H7 (cell line): ENCODE results near the gene RAD51AP2. TPM values are rescaled to one million over a fixed set of nuclear protein-coding genes. Genes with fewer than 3 reads are reported as not detected.
"Not testable (repeated sequence)": the region's sequence is repeated elsewhere in the genome, so short reads cannot be mapped to it uniquely, and the experiment has no call there.

Source experiments
- DNase-seq: peaks from one replicate; pipeline ENCODE4 v3.0.0; 2012
- H3K27me3 ChIP-seq: 2 replicates; pipeline ENCODE4 v1.6.0; 2011; ENCODE audit warnings: mild to moderate bottlenecking, low read length; ENCODE audit not compliant: control insufficient read depth, insufficient read depth
- H3K36me3 ChIP-seq: replicated peaks from 2 replicates; pipeline ENCODE4 v1.5.1; 2011; ENCODE audit warnings: low read length; ENCODE audit not compliant: control insufficient read depth, insufficient read depth
- H3K4me3 ChIP-seq: 2 replicates; pipeline ENCODE4 v1.5.1; 2011; ENCODE audit warnings: low read depth, mild to moderate bottlenecking, control low read depth, low read length, moderate library complexity; ENCODE audit not compliant: insufficient read depth
- total RNA-seq: library from RNA; depleted of rRNA; stranded (reverse); fragments of >200 nt; shearing (Covaris generic); gene quantifications from 2 replicates; pipeline ENCODE4 v1.2.3, GENCODE V29; 2014; rRNA removed

RAD51AP2 gene
- 0.10 and 0.15 TPM in 2 replicates for total RNA-seq

- H3K27me3 ChIP-seq: no peaks in the 10 kb centered on the region
- peak; percentile 77 for DNase-seq
- H3K36me3 ChIP-seq: no peaks in the 10 kb centered on the region
- peak within 1 kb of the TSS; percentile 60 for H3K4me3 ChIP-seq
Measured at GRCh38 chr2:17518212-17519154, at the start of gene RAD51AP2. Gene RAD51AP2 (minus strand): TSS chr2:17518440. CDS start chr2:17518415, 25 bp downstream.

GRCh38 chr2:17565726-17566125, 47.5 kb upstream of the RAD51AP2 start:
- DNase-seq: not testable (repeated sequence)

GRCh38 chr2:17558878-17559277, 40.6 kb upstream of the RAD51AP2 start:
- Histone ChIP-seq H3K4me3 (no peak overlapping the region), H3K36me3 (no peaks in the 10 kb centered on the region), H3K27me3 (no peaks in the 10 kb centered on the region)
- peak; percentile 20 for DNase-seq

More at GRCh38 chr2:17565726-17566125, 47.5 kb upstream of the RAD51AP2 start:
- not testable (repeated sequence) for H3K36me3 ChIP-seq, H3K4me3 ChIP-seq, H3K27me3 ChIP-seq

- Histone ChIP-seq H3K27me3 (no peaks in the 10 kb centered on the region), H3K36me3 (no peaks in the 10 kb centered on the region), H3K4me3 (no peak overlapping the region)
- no peak for DNase-seq
Measured at GRCh38 chr2:17558053-17558452, 39.8 kb upstream of the RAD51AP2 start.

- Histone ChIP-seq H3K4me3 (no peak overlapping the region), H3K27me3 (no peaks in the 10 kb centered on the region), H3K36me3 (no peaks in the 10 kb centered on the region)
- peak; percentile 17 for DNase-seq
Measured at GRCh38 chr2:17557596-17557995, 39.4 kb upstream of the RAD51AP2 start.

GRCh38 chr2:17555150-17555549, 36.9 kb upstream of the RAD51AP2 start:
- DNase-seq: no peak
- Histone ChIP-seq H3K4me3 (no peak overlapping the region), H3K36me3 (no peaks in the 10 kb centered on the region), H3K27me3 (no peaks in the 10 kb centered on the region)

GRCh38 chr2:17550907-17551306, 32.7 kb upstream of the RAD51AP2 start:
- Histone ChIP-seq H3K27me3 (no peaks in the 10 kb centered on the region), H3K36me3 (no peaks in the 10 kb centered on the region), H3K4me3 (no peak overlapping the region)
- DNase-seq: no peak

- Histone ChIP-seq H3K36me3 (no peaks in the 10 kb centered on the region), H3K4me3 (no peak overlapping the region), H3K27me3 (no peaks in the 10 kb centered on the region)
- no peak for DNase-seq
Measured at GRCh38 chr2:17547737-17548136, 29.5 kb upstream of the RAD51AP2 start.

GRCh38 chr2:17547237-17547636, 29.0 kb upstream of the RAD51AP2 start:
- no peaks in the 10 kb centered on the region for H3K27me3 ChIP-seq
- H3K36me3 ChIP-seq: no peaks in the 10 kb centered on the region
- H3K4me3 ChIP-seq: no peak overlapping the region
- no peak for DNase-seq

GRCh38 chr2:17545680-17546613, 27.7 kb upstream of the RAD51AP2 start:
- Histone ChIP-seq H3K4me3 (no peak overlapping the region), H3K36me3 (no peaks in the 10 kb centered on the region)
- no peak for DNase-seq

GRCh38 chr2:17544256-17544655, 26.0 kb upstream of the RAD51AP2 start:
- H3K36me3 ChIP-seq: no peaks in the 10 kb centered on the region
- no peak for DNase-seq
- H3K27me3 ChIP-seq: no peaks in the 10 kb centered on the region
- no peak overlapping the region for H3K4me3 ChIP-seq

More at GRCh38 chr2:17545680-17546613, 27.7 kb upstream of the RAD51AP2 start:
- no peaks in the 10 kb centered on the region for H3K27me3 ChIP-seq

- DNase-seq: peak; percentile 16
- Histone ChIP-seq H3K27me3 (no peaks in the 10 kb centered on the region), H3K4me3 (peak overlapping the region; percentile 20; the same call in 1 of the 2 replicates), H3K36me3 (no peaks in the 10 kb centered on the region)
Measured at GRCh38 chr2:17543848-17544247, 25.6 kb upstream of the RAD51AP2 start.

- no peaks in the 10 kb centered on the region for H3K36me3 ChIP-seq
- no peaks in the 10 kb centered on the region; the same call in 1 of the 2 replicates for H3K27me3 ChIP-seq
- peak overlapping the region; percentile 20 for H3K4me3 ChIP-seq
- peak; percentile 20 for DNase-seq
Measured at GRCh38 chr2:17543131-17543660, 25.0 kb upstream of the RAD51AP2 start.

- no peak for DNase-seq
- H3K36me3 ChIP-seq: no peaks in the 10 kb centered on the region
- H3K4me3 ChIP-seq: no peak overlapping the region; the same call in 1 of the 2 replicates
- H3K27me3 ChIP-seq: peaks cover 5% of the 10 kb centered on the region; the same call in 1 of the 2 replicates
Measured at GRCh38 chr2:17542471-17542870, 24.2 kb upstream of the RAD51AP2 start.
